Aorta (tissue), 4 donors: ENCODE results near the gene PTH. TPM values are rescaled to one million over a fixed set of nuclear protein-coding genes. Genes with fewer than 3 reads are reported as not detected.

Experiments
- polyA plus RNA-seq, 2 donors: library from polyadenylated mRNA; stranded (reverse); fragments of 200-250 nt; gene quantifications; one replicate each; pipeline ENCODE4 v1.2.3, GENCODE V29; 2013
- total RNA-seq, 2 donors: library from RNA; stranded (reverse); fragmentation: NEBNext Ultra II Directional; extraction: Animal tissue kit (Norgen Biotek cat#: 25700); gene quantifications; one replicate each; pipeline ENCODE4 v1.2.1, GENCODE V29; 2021
- donor health status: healthy with polysubstance abuse.
- donor health status: Bipolar disorder and iron deficiency.
- donor health status: DM: no; HTN: no; CAD: no.
- donor health status: DM: yes; HTN: yes; CAD: no.

The PTH gene
- total and polyA plus RNA-seq, 4 donors = not detected

Other genes with a start within 250 kb of the PTH start
- 10 to 100 TPM; 24.6 to 35.9 TPM for gene BMAL1, start 218.2 kb downstream of the PTH start, total RNA-seq
- 10 to 100 TPM; 11.7 to 38.4 TPM for gene BMAL1, start 218.2 kb downstream of the PTH start, polyA plus RNA-seq
- gene BTBD10, start 32.8 kb downstream of the PTH start, total RNA-seq = 10 to 100 TPM; 31.8 to 35.3 TPM
- gene BTBD10, start 32.8 kb downstream of the PTH start, polyA plus RNA-seq = 10 to 100 TPM; 19.2 to 28.0 TPM
- 10 to 100 TPM; 67.1 to 81.8 TPM for gene FAR1, start 172.7 kb upstream of the PTH start, total RNA-seq
- 10 to 100 TPM; 13.4 to 22.2 TPM for gene FAR1, start 172.7 kb upstream of the PTH start, polyA plus RNA-seq